Upper lobe of left lung (tissue), 6 donors: ENCODE data around the gene IFNLR1. TPM values are rescaled to one million over a fixed set of nuclear protein-coding genes. Genes with fewer than 3 reads are reported as not detected.

Experiments
- ATAC-seq, 2 donors: fragments of 200-7000 bp; cut with Tn5 transposase; one replicate each; pipeline ENCODE4 v1.9.1; 2022; ENCODE audit warnings: mild to moderate bottlenecking in 2 of 2, moderate library complexity in 2 of 2; ENCODE audit not compliant: low FRiP score in 2 of 2
- DNase-seq, 2 donors: peaks; one replicate each; pipeline ENCODE4 v3.0.0-alpha.2; 2019 to 2020
- H3K27ac ChIP-seq, 4 donors: fragments of 200-600 bp; sonication (generic); one replicate each; pipeline ENCODE4 v1.5.1; 2016 to 2019
- H3K27me3 ChIP-seq, 4 donors: fragments of 200-600 bp; sonication (generic); one replicate each; pipeline ENCODE4 v1.5.1; 2017 to 2019
- H3K36me3 ChIP-seq, 4 donors: fragments of 200-600 bp; sonication (generic); one replicate each; pipeline ENCODE4 v1.5.1; 2016 to 2019
- H3K4me1 ChIP-seq, 4 donors: fragments of 200-600 bp; sonication (generic); one replicate each; pipeline ENCODE4 v1.5.1; 2018 to 2019
- H3K4me3 ChIP-seq, 4 donors: fragments of 200-600 bp; sonication (generic); one replicate each; pipeline ENCODE4 v1.5.1; 2017 to 2019; ENCODE audit warnings: mild to moderate bottlenecking in 2 of 4, moderate library complexity in 1 of 4
- H3K9me3 ChIP-seq, 4 donors: fragments of 200-600 bp; sonication (generic); one replicate each; pipeline ENCODE4 v1.5.1; 2018 to 2019
- EP300 ChIP-seq, 4 donors: sonication (generic); formaldehyde crosslinking; IDR thresholded peaks; one replicate each; pipeline ENCODE4 v1.5.1; 2017; ENCODE audit warnings: antibody characterized with exemption in 4 of 4, control low read depth in 2 of 4
- POLR2A ChIP-seq, 4 donors: fragments of 450-650 bp; IDR thresholded peaks; one replicate each; pipeline ENCODE4 v1.5.1; 2016 to 2017; ENCODE audit warnings: antibody characterized with exemption in 4 of 4, mild to moderate bottlenecking in 2 of 4
- POLR2AphosphoS5 ChIP-seq, 2 donors: sonication (generic); formaldehyde crosslinking; IDR thresholded peaks; one replicate each; pipeline ENCODE4 v1.5.1; 2017; ENCODE audit warnings: antibody characterized with exemption in 2 of 2
- WGBS, 2 donors: methylation state at CpG; one replicate each; pipeline ENCODE4 v1.1.5; 2017 to 2018; 5-methylcytosine and 5-hydroxymethylcytosine counted together
- total RNA-seq, 6 donors: library from RNA; depleted of rRNA in 4 of 6; stranded (reverse); fragments of >200 nt in 4 of 6; gene quantifications; one replicate each; pipeline versions ENCODE4 v1.1.0 to v1.2.1, GENCODE V29; 2016 to 2021
- TF ChIP-seq, protein P1 (sequence below), 6 experiments: fragments of 450-650 bp in 4 of 6; fragments of 200-600 bp in 2 of 6; sonication (generic) in 2 of 6; IDR thresholded peaks; one replicate each; pipeline ENCODE4 v1.5.1; 2016 to 2019; ENCODE audit warnings: antibody characterized with exemption in 6 of 6
- donor health status: DM: no; HTN: no; CAD: no; lungs with moderate emphysema.
- donor health status: DM: no; HTN: yes; CAD: no; lungs with severe emphysema.

IFNLR1 gene
- total RNA-seq, 6 donors from 2014 or later: 4.1 to 15.5 (median 6.8) TPM

DNA sequence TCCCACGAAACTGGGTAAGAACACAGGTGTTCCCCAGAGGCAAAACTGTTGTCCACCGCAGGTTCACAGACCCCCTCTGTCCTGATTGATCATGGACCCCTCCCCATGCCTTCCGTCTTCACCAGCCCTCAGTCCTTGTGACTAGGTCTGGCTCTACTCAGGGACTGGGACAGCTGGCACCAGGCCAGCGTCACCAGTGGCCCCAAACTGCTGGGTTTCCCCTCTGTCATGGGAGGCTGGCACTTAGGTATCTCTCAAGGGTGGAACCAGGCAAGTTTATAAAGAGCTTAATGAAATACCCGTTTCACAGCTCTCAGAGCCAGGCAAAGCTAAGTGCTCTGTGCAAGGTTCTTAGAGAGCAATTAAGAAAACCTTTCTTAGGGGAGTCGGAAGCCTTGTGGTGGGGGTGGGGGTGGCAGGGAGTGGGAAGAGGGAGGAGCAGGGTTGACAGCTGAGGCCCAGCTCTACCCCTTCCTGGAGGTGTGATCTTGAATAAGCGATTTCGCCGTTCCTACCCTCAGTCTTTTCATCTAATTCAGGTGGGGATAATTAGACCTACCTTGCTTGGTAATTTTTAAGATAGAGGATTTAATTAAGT, 35.0 kb upstream of the IFNLR1 start:
- Histone ChIP-seq H3K4me3 (no peak overlapping the region), H3K9me3 (no peaks in the 10 kb centered on the region), H3K36me3 (no peaks in the 10 kb centered on the region), H3K4me1 (no peaks in the 10 kb centered on the region), H3K27ac (no peak overlapping the region), H3K27me3 (no peaks in the 10 kb centered on the region)
- DNase-seq: no peak
- TF ChIP-seq, protein P1, sequence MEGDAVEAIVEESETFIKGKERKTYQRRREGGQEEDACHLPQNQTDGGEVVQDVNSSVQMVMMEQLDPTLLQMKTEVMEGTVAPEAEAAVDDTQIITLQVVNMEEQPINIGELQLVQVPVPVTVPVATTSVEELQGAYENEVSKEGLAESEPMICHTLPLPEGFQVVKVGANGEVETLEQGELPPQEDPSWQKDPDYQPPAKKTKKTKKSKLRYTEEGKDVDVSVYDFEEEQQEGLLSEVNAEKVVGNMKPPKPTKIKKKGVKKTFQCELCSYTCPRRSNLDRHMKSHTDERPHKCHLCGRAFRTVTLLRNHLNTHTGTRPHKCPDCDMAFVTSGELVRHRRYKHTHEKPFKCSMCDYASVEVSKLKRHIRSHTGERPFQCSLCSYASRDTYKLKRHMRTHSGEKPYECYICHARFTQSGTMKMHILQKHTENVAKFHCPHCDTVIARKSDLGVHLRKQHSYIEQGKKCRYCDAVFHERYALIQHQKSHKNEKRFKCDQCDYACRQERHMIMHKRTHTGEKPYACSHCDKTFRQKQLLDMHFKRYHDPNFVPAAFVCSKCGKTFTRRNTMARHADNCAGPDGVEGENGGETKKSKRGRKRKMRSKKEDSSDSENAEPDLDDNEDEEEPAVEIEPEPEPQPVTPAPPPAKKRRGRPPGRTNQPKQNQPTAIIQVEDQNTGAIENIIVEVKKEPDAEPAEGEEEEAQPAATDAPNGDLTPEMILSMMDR (IDR thresholded peaks at IDR 0.05): no peak
- TF ChIP-seq POLR2AphosphoS5 (IDR thresholded peaks at IDR 0.05): no peak
- no peak for TF ChIP-seq EP300 (IDR thresholded peaks at IDR 0.05)
- ATAC-seq: no peak
- 53 to 59% methylated on average over 6 to 9 of the region's 9 CpGs for WGBS, 2 donors

DNA sequence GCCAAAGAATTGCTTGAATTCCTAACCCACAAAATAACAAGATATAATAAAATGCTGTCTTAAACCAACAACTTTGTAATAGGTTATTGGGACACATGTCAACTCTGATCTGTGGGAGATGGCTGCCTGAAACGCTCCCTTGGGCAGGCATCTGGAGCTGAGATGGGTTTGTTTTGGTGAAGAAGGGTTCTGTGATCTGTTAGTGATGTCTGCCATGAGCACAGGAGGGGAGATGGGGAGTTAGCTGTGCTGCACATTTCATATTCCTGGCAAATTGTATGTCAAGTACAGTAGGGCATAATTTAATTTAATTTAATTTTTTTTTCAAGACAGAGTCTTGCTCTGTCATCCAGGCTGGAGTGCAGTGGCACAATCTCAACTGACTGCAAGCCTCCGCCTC, 34.2 kb upstream of the IFNLR1 start:
- ATAC-seq (no peak), DNase-seq (no peak)
- TF ChIP-seq EP300 (IDR thresholded peaks at IDR 0.05) (no peak), POLR2AphosphoS5 (IDR thresholded peaks at IDR 0.05) (no peak), POLR2A (IDR thresholded peaks at IDR 0.05) (no peak)
- TF ChIP-seq, protein P1 (IDR thresholded peaks at IDR 0.05): no peak
- H3K9me3 ChIP-seq: no peaks in the 10 kb centered on the region
- H3K27me3 ChIP-seq: peaks cover 0 to 4% (median 0%) of the 10 kb centered on the region in 4 donors
- WGBS, 2 donors: 72 to 89% methylated on average over 2 of the region's 2 CpGs
- H3K4me3 ChIP-seq: no peak overlapping the region
- H3K36me3 ChIP-seq: no peaks in the 10 kb centered on the region
- peaks cover 0 to 6% (median 3%) of the 10 kb centered on the region in 4 donors for H3K4me1 ChIP-seq
- H3K27ac ChIP-seq: no peak overlapping the region

DNA sequence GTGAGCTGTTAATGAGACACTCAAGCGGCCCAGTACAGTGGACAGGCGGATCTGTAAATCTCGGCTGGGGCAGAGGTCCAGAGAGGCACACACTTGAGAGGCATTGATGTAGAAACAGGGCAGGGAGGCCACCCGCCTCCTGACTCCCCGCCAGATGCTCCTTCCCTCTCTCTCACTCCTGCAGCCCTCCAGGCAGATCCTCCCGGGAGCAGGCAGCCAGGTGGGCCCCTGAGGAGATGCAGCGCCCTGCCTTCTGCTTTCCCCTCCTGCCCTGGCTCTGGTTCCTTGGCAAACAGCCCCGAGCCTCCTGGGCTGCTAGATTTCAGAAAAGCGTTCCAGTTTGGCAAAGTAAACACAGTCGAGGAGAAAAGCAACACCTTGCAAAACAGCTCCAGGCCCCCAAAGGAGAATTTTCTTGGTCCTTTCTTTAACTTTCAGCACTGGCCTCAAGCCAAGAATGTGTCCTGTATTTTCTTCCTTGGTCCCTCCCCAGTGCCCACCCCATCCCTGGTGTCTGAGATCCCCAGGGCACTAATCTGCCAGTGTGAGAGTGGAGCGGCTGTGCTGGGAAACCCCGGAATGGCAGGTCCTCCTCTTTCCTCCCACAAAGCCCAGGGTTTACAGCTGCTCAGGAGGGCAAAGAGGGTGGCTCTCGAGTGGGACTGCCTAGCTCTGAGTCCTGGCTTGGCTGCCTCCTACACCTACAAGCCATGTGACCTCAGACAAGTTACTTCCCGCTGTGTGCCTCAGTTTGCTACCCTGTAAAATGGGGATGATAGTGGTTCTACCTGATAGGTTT, 29.4 kb upstream of the IFNLR1 start:
- ATAC-seq (peak; percentile 36 to 68), DNase-seq (peak in 1 of 2 donors; percentile 47)
- Histone ChIP-seq H3K4me3 (no peak overlapping the region), H3K9me3 (no peaks in the 10 kb centered on the region), H3K4me1 (peaks cover 0 to 12% (median 7%) of the 10 kb centered on the region in 4 donors), H3K27ac (no peak overlapping the region), H3K36me3 (no peaks in the 10 kb centered on the region), H3K27me3 (peaks cover 0 to 4% (median 0%) of the 10 kb centered on the region in 4 donors)
- TF ChIP-seq POLR2A (IDR thresholded peaks at IDR 0.05) (no peak), POLR2AphosphoS5 (IDR thresholded peaks at IDR 0.05) (no peak), EP300 (IDR thresholded peaks at IDR 0.05) (no peak)
- TF ChIP-seq, protein P1 (IDR thresholded peaks at IDR 0.05): no peak
- 30 to 44% methylated on average over 9 to 13 of the region's 14 CpGs for WGBS, 2 donors

DNA sequence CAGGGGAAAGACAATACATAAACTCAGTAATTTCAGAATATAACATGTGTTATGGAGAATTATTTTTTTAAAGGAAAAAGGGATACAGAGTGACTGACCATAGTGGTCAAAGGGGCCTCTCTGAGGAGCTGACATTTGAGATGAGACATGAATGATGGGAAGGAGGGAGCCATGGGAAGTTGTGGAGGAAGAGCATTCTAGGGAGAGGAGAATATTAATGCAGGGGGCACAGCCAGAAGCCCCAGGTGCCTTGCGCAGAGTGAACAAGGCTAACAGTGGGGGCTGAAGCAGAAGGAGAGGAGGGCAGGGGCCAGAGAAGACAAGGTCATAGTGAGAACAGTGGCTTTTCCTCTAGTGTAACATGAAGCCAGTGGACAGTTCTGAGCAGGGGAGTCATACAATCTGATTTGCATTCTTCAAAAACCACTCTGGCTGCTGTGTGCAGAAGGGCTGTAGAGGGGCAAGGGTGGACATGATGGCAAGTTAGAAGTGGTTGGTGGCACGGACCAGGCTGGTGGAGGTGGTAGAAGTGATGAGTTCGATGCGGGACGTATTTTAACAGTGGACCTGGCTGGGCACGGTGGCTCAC, 28.2 kb upstream of the IFNLR1 start:
- no peak for DNase-seq
- ATAC-seq: no peak
- Histone ChIP-seq H3K36me3 (no peaks in the 10 kb centered on the region), H3K4me3 (no peak overlapping the region), H3K27ac (no peak overlapping the region), H3K4me1 (peaks cover 0 to 12% (median 7%) of the 10 kb centered on the region in 4 donors), H3K9me3 (no peaks in the 10 kb centered on the region), H3K27me3 (peaks cover 0 to 4% (median 0%) of the 10 kb centered on the region in 4 donors)
- 81 to 89% methylated on average over 6 of the region's 6 CpGs for WGBS, 2 donors
- TF ChIP-seq, protein P1 (IDR thresholded peaks at IDR 0.05): no peak
- no peak for TF ChIP-seq POLR2AphosphoS5 (IDR thresholded peaks at IDR 0.05)
- TF ChIP-seq POLR2A (IDR thresholded peaks at IDR 0.05): no peak
- TF ChIP-seq EP300 (IDR thresholded peaks at IDR 0.05): no peak
